GM10248 (cell line): ENCODE results near the gene GNB2.

ENCODE experiments used
- CTCF ChIA-PET: fragments of 300-600 bp; sonication (Branson Sonifier 250); formaldehyde crosslinking; extraction: SDS; loops from one replicate; lab custom pipeline; 2021; ENCODE audit warnings: antibody characterized with exemption; lab: Yijun Ruan, JAX
- POLR2A ChIA-PET: fragments of 350-650 bp; sonication (Branson Sonifier 250); formaldehyde crosslinking; extraction: SDS; loops from one replicate; lab custom pipeline; 2020; ENCODE audit warnings: antibody characterized with exemption; lab: Yijun Ruan, JAX
- DNase-seq: peaks from one replicate; pipeline ENCODE4 v3.0.0; 2012; ENCODE audit errors: extremely low spot score
- TF ChIP-seq, protein P1 (sequence below): IDR thresholded peaks from 2 replicates; pipeline ENCODE4 v1.5.1; 2012; ENCODE audit warnings: mild to moderate bottlenecking, low read depth; ENCODE audit errors: extremely low read depth, missing control alignments, control extremely low read depth

The GNB2 gene

DNA sequence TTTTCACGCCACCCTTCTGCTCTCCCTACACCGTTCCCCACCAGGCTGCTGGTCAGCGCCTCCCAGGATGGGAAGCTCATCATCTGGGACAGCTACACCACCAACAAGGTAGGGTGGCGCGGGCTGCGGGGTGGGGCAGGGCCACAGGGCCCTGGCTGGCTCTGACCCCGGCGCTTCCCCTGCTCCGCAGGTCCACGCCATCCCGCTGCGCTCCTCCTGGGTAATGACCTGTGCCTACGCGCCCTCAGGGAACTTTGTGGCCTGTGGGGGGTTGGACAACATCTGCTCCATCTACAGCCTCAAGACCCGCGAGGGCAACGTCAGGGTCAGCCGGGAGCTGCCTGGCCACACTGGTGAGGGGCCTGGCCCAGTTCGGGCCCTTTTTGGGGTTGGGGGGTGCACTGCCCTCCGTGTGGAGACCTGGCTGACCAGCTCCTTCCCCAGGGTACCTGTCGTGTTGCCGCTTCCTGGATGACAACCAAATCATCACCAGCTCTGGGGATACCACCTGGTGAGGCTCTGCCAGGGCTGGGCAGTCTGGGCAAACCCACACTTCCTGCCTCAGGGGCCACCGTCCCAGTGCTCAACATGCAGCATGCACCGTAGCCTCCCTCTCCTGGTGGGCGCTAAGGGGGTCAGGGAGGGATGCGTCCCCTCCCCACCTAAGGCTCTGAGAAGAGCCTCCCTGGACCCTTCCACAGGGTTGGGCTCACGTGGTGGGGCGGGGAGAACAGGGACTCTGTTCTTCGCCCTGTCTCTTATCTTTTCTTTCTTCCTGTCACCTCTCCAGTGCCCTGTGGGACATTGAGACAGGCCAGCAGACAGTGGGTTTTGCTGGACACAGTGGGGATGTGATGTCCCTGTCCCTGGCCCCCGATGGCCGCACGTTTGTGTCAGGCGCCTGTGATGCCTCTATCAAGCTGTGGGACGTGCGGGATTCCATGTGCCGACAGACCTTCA lies 4.0 kb downstream of the GNB2 start:
- DNase-seq: no peak
- TF ChIP-seq, protein P1, sequence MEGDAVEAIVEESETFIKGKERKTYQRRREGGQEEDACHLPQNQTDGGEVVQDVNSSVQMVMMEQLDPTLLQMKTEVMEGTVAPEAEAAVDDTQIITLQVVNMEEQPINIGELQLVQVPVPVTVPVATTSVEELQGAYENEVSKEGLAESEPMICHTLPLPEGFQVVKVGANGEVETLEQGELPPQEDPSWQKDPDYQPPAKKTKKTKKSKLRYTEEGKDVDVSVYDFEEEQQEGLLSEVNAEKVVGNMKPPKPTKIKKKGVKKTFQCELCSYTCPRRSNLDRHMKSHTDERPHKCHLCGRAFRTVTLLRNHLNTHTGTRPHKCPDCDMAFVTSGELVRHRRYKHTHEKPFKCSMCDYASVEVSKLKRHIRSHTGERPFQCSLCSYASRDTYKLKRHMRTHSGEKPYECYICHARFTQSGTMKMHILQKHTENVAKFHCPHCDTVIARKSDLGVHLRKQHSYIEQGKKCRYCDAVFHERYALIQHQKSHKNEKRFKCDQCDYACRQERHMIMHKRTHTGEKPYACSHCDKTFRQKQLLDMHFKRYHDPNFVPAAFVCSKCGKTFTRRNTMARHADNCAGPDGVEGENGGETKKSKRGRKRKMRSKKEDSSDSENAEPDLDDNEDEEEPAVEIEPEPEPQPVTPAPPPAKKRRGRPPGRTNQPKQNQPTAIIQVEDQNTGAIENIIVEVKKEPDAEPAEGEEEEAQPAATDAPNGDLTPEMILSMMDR: no peak
- ChIA-PET POLR2A (interaction anchor here (0.8 kb wide), 1 partner anchor 241 kb away, joined by 3 read pairs; the partner anchor contains the start of gene PPP1R35), CTCF (interaction anchor here (0.6 to 8.9 kb wide), 6 partner anchors 14 to 1166 kb away, joined by 3 to 106 read pairs (median 4); partner anchors contain the start of gene POP7)

DNA sequence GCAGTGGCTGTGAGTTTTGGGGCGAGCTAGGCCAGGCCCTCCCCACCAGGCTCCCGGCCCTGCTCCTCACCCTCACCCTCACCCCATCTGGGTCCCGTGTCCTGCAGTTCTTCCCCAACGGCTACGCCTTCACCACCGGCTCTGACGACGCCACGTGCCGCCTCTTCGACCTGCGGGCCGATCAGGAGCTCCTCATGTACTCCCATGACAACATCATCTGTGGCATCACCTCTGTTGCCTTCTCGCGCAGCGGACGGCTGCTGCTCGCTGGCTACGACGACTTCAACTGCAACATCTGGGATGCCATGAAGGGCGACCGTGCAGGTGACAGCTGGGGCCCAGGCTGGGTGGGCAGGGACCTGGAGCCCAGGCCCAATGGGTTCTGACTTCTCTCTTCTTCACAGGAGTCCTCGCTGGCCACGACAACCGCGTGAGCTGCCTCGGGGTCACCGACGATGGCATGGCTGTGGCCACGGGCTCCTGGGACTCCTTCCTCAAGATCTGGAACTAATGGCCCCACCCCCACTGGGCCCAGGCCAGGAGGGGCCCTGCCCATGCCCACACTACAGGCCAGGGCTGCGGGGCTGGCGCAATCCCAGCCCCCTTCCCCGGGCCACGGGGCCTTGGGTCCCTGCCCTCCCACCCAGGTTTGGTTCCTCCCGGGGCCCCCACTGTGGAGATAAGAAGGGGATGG lies 4.9 kb downstream of the GNB2 start:
- DNase-seq: no peak
- TF ChIP-seq, protein P1: no peak
- POLR2A ChIA-PET: no interaction called here
- CTCF ChIA-PET: interaction anchor here (1.1 to 8.9 kb wide), 4 partner anchors 13 to 50 kb away, joined by 3 to 106 read pairs (median 10); partner anchors contain the start of gene POP7

DNA sequence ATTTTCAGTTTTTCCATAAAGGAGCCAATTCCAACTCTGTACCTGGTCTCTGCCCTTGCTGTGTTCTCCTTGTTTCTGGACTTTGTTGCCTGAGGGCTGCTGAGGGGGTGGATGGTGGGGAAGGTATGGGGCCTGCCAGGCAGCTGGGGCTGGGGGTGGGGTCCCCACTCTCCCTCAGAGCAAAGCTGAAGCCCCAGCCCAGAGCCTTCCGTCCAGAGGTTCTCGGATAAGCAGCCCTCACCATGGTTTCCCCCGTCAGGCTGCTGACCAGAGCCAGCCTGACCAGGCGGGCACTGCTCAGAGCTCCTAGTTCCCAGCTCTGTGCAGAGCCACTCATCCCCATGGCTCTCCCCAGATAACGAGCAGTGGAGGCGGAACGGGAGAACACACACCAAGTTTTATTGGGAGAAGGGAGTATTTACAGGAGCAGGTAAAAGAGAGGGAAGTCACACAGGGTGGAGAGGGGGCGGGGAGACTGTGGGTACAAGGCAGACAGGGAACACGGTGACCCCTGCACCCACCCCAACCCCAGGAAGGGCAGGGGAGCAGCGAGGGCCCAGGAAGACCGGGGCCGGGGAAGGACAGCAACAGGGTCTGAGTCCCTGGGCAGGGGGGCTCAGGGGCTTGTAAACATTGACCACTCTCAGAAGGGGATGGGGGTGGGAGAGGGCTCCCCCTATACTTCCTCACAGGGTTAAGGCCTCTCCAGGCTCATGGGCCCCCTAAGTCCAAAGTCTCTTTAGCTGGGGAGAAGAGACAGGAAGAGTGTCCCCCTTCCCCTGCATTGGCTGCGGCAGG lies 5.8 kb downstream of the GNB2 start:
- TF ChIP-seq, protein P1: no peak
- ChIA-PET POLR2A (no interaction called here), CTCF (interaction anchor here (2.8 to 8.9 kb wide), 2 partner anchors 12 to 26 kb away, joined by 14 to 106 read pairs; partner anchors contain the start of gene POP7)
- DNase-seq: no peak

DNA sequence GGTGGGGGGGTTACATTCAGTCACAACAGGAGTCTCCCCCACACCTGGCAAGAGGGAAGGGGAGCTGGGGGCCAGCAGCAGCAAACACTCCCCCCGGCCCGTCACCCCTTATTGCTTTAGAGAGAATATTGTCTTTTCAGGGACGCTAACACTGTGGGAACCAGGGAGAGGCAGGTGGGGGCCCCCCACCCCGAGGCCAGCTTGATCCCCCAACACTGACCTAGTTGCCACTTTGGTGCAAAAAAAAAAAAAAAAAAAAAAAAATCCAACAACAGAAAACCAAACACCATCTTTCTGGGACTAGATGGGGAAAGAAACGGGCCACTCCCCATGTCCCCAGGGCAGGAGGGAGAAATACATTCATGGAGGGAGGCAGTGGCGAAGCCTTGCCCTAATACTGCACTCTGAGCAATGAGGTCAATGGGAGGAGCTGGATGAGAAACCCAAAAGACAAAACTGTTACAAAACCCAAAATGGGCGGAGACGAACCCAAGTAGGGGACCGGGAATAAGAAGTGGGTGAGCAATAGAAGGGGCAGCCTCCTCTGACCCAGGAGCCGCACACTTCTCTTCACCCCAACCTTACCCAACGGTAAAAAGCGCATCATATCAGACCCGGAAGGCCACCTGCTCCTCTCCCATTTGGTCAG lies 6.5 kb downstream of the GNB2 start:
- ChIA-PET CTCF (interaction anchor here (2.8 to 8.9 kb wide), 2 partner anchors 11 to 26 kb away, joined by 14 to 106 read pairs; partner anchors contain the start of gene POP7), POLR2A (interaction anchor here (0.5 kb wide), 1 partner anchor 31 kb away, joined by 3 read pairs; no protein-coding TSS in a partner anchor)
- TF ChIP-seq, protein P1: no peak
- DNase-seq: no peak

DNA sequence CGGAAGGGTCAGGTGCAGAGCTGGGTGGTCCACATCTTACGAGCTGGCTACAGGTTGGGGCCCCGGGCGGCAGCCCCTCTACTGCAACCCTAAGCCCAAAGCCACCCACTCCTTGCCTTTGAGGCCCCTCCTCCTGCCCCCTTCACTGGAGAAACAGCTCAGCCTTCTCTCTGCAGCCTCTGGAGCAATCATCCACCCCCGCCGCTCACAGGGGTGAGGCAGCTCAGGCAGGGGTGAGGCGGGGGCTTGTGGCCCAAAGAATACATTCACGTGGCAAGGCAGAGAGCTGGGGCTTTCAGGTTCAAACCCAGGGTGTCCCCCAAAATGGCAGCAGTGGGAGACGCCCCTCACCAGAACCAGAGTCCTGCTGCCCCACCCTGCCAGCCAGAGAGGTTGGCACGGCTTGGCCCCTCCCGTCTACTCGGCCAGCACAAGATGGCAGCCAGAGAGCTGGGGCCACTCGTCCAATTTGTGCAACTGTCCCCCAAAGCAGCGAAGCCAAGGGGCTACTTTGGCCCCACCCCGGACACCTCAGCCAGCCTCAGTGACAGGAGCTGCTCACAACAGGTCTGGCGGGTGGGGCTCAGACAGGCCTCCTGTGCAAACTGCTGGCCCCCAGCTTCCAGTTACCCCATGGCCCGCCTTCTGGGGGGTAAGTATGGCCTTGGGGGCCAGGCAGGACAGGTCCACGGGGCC lies 7.2 kb downstream of the GNB2 start:
- ChIA-PET POLR2A (no interaction called here), CTCF (interaction anchor here (2.8 to 8.9 kb wide), 2 partner anchors 10 to 25 kb away, joined by 14 to 106 read pairs; partner anchors contain the start of gene POP7)
- TF ChIP-seq, protein P1: no peak
- no peak for DNase-seq
